Frontal cortex (tissue), 4 donors: Measurements from ENCODE around the gene ZNF320. TPM values are rescaled to one million over a fixed set of nuclear protein-coding genes. Genes with fewer than 3 reads are reported as not detected.
"Not testable (repeated sequence)": the region's sequence is repeated elsewhere in the genome, so short reads cannot be mapped to it uniquely, and the experiment has no call there.

Experiments
- DNase-seq, 2 donors: peaks; one replicate each; pipeline ENCODE4 v3.0.0; 2012; ENCODE audit warnings: low spot score in 2 of 2
- FAIRE-seq: peaks from 2 replicates; lab custom pipeline; 2012; peaks lifted over from hg19 to GRCh38; lab: Jason Lieb, UNC
- total RNA-seq: library from RNA; depleted of rRNA; stranded (reverse); fragments of >200 nt; gene quantifications from one replicate; pipeline ENCODE4 v1.2.3, GENCODE V29; 2014
- donor health status: control.
- donor health status: control.
- donor health status: control.

The ZNF320 gene
- total RNA-seq, 1 donor from 2014 or later = 32.2 TPM

GRCh38 chr19:52923778-52924593 lies 26.6 kb upstream of the ZNF320 start:
- no peak for DNase-seq
- no peak for FAIRE-seq

- FAIRE-seq (no peak), DNase-seq (peak; percentile 38 to 80)
Observed at GRCh38 chr19:52922841-52923777, 25.7 kb upstream of the ZNF320 start, which contains the start of gene ZNF888. TSS of gene ZNF888 (minus strand) at chr19:52923428. CDS start at chr19:52917873, 5,555 bp downstream.

DNA sequence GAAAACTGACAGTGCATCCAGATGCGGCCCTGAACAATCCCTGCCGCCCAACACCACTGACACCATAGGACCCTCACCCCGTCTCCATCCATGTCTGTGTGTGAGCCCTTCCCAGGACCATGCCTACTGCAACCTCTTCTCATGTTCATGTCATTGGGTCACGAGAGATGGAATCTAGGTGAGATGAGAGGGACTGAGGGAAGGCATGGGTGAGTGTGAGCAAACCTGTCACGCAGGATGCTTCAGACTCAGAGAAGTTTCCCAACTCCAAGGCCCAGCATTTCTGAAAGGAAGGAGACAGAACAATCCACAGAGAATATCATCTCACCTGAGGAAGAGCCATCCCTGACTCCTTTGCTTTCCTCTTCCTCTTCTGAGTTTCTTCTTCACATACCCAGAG lies 20.1 kb upstream of the ZNF320 start:
- DNase-seq (no peak), FAIRE-seq (no peak)

GRCh38 chr19:52910648-52911047 lies 13.2 kb upstream of the ZNF320 start:
- FAIRE-seq = no peak
- no peak for DNase-seq

- FAIRE-seq, DNase-seq: not testable (repeated sequence)
Observed at GRCh38 chr19:52904052-52904780, 6.8 kb upstream of the ZNF320 start.

- DNase-seq (no peak), FAIRE-seq (no peak)
Observed at GRCh38 chr19:52901842-52902241, 4.4 kb upstream of the ZNF320 start.

GRCh38 chr19:52898596-52898995 lies 1.2 kb upstream of the ZNF320 start:
- not testable (repeated sequence) for FAIRE-seq, DNase-seq

- DNase-seq = peak in 1 of 2 donors; percentile 7
- no peak for FAIRE-seq
Observed at GRCh38 chr19:52898101-52898500, 666 bp upstream of the ZNF320 start.

DNA sequence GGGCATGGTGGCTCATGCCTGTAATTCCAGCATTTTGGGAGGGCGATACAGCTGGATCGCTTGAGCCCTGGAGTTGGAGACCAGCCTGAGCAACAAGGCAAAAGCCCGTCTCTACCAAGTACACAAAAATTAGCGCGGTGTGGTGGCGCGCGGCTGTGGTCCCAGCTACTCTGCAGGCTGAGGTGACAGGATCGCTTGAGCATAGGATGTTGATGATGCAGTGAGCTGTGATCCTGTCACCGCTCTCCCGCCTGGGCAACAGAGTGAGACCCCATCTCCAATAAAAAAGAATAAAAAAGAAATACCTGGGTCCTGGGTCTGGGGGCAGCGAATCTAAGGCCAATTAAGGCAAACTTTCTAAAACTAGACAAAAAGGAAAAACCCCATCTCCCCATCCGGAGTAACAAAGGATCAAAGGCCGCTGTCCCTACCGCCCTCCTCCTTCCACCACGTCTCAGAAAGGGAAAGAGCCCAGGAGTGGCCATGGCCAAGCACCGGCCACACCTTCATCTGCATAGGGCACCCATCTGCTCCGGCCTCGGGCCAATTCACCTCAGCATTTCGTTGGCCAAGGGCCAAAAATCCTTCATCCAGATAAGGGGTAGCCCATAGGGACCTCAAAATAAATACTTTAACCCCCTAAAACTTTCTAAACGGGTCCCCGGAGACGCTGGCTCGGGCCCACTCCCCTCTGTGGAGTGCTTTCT lies 851 bp downstream of the ZNF320 start:
- DNase-seq (peak in 1 of 2 donors; percentile 17), FAIRE-seq (no peak)

- DNase-seq (no peak), FAIRE-seq (no peak)
Observed at GRCh38 chr19:52891336-52891735, 6.1 kb downstream of the ZNF320 start.

DNA sequence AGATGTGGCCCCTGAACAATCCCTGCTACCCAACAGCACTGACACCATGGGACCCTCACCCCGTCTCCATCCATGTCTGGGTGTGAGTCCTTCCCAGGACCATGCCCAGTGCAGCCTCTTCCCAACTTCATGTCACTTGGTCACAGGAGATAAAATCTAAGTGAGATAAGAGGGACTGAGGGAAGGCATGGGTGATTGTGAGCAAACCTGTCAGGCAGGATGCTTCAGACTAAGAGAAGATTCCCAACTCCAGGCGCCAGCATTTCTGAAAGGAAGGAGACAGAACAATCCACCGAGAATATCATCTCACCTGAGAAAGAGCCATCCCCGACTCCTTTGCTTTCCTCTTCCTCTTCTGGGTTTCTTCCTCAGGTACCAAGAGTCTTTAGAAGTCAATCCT lies 7.5 kb downstream of the ZNF320 start:
- DNase-seq (no peak), FAIRE-seq (no peak)

GRCh38 chr19:52889076-52889475 lies 8.4 kb downstream of the ZNF320 start:
- no peak for DNase-seq
- FAIRE-seq = no peak

- DNase-seq (no peak), FAIRE-seq (no peak)
Observed at GRCh38 chr19:52880895-52881389, 16.5 kb downstream of the ZNF320 start.

- FAIRE-seq, DNase-seq: not testable (repeated sequence)
Observed at GRCh38 chr19:52872996-52873395, 24.4 kb downstream of the ZNF320 start.

GRCh38 chr19:52871466-52871865 lies 26.0 kb downstream of the ZNF320 start:
- FAIRE-seq = no peak

GRCh38 chr19:52868031-52868430 lies 29.4 kb downstream of the ZNF320 start:
- not testable (repeated sequence) for DNase-seq, FAIRE-seq

More at GRCh38 chr19:52871466-52871865, 26.0 kb downstream of the ZNF320 start:
- DNase-seq = no peak

DNA sequence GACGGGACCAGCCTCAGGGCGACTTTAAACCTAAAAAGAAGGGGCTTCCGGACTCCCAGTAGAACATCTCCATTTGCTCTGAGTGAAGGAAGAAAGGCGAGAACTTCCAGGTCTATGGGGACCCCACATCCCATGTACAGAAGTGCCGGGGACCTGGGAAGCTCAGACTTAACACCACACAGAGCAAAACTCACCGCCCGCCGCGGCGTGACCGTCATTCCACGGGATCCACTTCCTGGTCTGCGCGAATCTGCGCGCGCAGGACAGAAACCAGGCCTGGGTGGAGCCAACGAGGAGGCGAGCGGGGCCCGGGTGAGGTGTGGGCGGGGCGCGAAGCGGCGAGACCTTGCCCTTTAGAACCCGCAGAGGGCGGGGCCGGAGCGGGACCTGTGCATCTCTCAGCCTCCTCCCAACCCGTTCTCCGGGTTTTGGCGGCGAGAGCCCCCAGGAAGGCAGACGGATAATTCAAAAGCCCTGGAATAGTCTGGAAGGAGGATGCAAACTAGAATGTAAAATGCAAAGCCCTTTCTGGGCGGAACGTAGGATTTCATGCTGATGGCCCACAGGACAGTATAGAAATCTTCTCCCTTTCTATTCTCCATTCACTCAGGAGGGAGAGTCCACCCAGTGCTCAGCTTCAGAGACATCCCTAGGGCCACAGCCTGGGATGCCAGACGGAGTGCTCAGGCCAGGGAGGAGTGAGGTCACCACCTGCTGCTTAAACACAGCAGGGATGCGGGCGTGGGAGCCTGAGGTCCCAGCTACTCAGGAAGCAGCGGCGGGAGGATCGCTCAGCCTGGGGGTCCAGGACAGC lies 39.9 kb downstream of the ZNF320 start, which contains the start of gene ZNF468:
ZNF468 (minus strand) TSS at position 242 of the 814 bp plus-strand sequence. CDS start 3,347 bp downstream, outside the sequence.
- peak; percentile 36 to 46 for DNase-seq
- not testable (repeated sequence) for FAIRE-seq
